NOMO-1 (cell line): ENCODE measurements around the gene SLC25A29.
"Not testable (repeated sequence)": the region's sequence is repeated elsewhere in the genome, so short reads cannot be mapped to it uniquely, and the experiment has no call there.

Source experiments
- DNase-seq, 2 experiments: peaks; one replicate each; lab custom pipeline; 2025; ENCODE audit not compliant: unreplicated experiment in 2 of 2; lab: John Stamatoyannopoulos, UW

Gene SLC25A29, protein sequence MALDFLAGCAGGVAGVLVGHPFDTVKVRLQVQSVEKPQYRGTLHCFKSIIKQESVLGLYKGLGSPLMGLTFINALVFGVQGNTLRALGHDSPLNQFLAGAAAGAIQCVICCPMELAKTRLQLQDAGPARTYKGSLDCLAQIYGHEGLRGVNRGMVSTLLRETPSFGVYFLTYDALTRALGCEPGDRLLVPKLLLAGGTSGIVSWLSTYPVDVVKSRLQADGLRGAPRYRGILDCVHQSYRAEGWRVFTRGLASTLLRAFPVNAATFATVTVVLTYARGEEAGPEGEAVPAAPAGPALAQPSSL

DNA sequence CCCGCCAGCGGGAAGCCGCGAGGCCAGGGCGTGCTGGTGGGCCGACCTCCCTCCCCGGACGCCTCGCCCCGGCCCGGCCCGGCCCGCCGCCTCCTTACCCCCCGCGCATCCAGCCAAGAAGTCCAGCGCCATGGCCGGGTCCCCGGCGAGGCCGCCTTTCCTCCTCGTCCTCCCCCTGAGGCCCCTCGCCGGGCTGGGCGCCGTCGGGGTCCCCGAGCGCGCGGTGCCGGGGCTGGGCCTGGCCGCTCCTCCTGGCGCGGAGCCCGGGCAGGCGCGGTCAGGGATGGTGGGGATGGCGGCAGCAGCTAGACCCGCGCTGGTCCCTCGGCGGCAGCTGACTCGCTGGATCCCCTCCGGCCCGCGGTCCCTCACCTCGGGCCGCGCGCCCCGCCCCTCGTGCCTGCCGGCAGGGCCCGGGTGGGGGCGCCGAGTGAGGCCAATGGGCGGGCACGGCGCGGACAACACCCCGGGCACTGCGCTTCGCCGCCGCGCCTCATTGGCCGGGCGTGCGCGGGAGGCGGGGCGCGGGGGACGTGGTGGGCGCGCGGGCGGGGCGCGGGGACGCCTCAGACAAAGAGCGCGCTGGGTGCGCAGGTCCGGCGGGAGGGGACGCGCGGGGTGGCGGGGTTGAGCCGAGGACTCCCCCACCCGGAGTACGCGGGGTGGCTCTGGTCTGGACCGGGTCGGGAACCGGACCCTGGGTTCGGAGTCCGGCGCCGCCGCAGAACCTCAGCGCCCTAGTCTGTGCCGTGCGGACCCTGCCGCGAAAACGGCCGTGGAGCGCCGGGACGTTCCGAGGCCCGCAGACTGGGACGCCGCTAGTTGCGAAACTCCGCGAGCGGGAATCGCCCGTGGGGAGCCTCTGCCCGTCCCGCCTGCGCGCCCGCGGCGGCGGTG, at the start of gene SLC25A29:
TSS of gene SLC25A29 (minus strand) at position 344 of the 897 bp plus-strand sequence. CDS start at position 132, 212 bp downstream.
- peak; percentile 87 to 95 for DNase-seq

DNA sequence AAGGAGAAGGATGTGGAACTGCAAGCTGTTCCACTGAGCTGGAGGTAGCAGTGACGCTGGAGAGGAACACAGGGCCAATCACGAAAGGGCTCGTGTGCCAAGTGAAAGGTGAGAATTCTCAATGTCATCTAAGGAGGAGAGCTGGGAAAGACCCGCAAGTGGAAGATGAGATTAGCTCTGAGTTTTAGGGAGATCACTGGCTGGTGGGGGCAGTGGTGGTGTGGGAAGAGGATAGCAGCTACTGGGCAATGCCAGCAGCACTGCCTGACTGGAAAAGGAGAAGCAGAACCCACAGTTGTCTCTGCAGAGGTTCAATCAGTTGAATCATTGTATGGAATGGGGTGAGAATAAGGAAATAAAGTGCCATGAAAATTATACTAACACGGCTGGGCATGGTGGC, 44.7 kb upstream of the SLC25A29 start:
- peak in 1 of 2 experiments; percentile 20 for DNase-seq

DNA sequence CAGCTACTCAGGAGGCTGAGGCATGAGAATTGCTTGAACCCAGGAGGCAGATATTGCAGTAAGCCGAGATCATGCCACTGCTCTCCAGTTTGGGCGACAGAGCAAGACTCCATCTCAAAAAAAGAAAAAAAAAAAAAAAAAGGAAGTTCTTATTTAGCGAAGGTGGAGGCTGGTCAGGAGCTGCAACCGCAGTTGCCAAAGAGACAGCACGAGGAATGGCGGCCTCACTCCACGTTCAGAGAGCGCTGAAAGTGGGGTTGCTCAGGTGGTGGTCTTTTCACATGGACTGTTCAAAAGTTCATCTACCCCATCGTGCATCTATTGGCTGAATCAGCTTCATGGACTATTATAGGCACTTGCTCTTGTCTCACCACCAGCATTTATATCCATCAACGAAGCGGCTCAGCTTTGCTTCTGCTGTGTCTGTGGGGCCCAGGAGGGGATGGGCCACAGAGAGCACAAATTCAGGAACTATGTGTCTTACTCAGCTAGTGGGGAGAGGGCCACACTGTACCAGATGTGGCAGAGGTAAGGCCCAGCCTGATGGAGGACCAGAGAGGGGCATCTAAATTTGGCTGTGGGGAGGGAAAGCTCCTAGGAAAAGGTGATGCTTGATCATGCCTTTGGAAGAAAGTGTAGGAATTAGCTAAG, 44.2 kb upstream of the SLC25A29 start:
- DNase-seq, result peak; percentile 82 to 85

DNA sequence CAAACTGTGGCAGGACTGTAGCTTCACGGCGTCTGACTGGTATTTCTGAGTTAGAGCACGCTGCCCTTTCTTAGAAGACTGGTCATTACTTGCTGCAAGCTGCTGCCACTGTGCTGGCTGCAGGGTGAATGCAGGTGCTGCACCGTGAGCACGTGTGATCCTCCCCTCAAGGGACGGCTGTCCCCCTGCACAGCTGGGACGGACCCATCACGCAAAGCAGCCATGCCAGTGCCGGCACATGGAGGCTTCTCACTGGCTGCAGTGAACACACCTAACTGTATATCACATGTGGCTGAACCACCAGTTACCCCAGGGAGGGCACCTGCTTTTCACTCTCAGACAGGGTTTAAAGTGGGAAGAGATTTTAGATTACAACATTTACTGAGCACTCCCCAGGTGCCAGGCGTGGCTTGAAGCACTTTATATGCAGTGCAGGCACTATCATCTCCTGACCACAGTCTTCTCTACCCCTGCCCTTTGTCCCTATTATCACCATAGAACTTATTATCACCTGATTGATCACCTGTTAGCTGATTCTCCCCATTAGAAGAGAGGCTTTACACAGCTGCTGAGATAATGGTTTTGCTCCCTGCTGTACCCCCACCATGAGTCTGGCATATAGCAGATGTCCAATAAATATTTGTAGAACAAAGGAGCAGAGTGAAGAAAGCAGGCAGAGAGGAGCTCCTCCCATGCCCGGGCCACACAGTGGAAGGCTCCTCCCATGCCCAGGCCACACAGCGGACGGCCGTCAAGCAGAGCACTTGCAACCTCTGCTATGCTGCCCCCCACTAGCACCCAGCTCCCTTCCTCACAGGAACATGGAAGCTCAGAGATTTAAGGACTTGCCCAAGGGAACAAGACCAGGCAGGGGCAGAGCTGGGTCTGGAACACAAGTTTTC, 42.8 kb upstream of the SLC25A29 start:
- DNase-seq, result no peak

DNA sequence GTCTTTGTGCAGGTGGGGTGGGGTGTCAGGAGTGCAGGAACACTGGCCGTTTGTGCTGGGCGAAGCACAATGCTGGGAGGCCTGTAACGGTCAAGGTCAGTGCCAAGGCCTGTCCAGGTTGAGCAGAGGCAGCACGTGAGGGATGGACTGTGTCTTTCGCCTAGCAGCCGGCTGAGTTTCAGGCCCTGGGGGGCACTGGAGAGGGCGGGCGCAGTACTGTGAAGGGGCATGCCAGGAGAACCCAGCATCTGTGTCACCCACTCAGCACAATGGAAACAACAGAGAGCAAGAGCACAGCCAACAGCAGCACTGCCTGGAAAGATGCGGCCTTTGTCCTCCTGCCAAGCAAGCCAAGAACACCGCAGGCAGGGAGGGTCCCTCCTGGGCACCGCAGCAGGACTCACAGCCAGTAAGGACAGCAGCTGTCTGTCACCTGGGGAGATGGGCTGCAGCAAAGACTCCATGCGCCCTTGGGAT, 42.0 kb upstream of the SLC25A29 start:
- DNase-seq, result no peak

DNA sequence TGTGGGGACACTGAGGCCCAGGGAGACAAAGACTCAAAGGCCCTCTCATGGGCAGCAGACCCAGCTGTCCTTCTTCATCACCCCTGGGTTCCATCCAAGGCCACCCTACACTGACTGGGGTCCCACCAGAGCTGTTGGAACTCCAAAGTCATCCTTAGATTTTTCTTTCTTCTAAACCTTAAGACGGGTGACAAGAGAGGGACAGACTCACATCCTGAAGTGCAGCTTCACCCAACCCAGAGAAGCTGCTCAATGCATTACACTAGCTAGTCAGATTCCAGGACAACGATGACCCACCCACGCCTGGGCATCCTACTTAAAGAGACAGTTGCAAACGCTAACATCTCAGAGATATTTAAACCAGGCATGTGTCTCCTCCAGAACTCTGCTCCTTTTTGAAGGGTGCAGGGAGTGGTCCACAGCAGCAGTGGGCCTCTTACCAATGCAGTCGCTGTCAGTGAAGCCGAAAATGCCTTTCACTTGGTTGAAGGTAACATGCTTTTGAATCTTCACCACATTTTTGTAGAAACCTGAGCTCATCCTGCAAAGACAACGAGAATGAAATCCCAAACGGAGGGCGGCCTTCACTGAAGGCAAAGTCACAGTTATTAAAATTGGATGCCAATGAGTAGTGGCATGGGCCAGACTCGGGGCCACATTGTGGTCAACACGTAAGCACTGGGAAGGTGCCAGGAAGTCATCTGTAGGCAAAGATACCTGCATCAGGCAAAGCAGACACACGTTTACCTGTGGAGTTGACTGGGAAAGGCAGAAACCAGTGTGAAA, 40.3 kb upstream of the SLC25A29 start:
- no peak for DNase-seq

DNA sequence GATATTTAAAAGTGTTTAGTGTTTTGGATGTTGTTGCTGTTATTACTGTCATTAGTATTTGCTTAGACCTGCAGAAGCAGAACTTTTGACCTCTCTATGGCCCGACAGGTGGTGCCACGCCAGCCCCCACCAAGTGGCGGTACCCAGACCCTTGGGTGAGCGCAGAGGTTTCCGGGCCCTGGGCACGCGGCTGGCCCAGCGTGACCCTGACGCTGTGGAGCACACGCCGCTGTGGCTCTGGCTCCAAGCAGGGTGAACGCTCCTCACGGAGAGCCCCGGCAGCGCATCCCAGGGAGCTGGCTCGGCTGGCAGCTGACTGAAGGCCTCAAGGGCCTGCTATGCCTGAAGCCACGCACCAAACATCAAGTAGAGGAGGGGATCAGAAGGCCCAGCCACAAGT, 39.5 kb upstream of the SLC25A29 start:
- no peak for DNase-seq

DNA sequence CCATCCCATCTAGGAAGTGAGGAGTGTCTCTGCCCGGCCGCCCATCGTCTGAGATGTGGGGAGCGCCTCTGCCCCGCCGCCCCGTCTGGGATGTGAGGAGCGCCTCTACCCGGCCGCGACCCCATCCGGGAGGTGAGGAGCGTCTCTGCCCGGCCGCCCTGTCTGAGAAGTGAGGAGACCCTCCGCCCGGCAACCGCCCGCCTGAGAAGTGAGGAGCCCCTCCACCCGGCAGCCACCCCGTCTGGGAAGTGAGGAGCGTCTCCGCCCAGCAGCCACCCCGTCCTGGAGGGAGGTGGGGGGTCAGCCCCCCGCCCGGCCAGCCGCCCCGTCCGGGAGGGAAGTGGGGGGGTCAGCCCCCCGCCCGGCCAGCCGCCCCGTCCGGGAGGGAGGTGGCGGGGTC, 38.4 kb upstream of the SLC25A29 start:
- DNase-seq, result not testable (repeated sequence)

DNA sequence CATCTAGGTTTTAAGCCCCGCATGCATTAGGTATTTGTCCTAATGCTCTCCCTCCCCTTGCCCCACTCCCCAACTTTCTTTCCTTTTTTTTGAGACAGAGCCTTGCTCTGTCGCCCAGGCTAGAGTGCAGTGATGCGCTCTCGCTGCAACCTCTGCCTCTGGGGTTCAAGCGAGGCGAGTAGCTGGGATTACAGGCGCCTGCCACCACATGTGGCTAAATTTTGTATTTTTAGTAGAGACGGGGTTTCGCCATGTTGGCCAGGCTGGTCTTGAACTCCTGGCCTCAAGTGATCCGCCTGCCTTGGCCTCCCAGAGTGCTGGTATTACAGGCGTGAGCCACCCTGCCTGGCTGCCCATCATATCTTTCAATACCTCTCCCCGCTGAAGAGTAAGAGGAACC, 36.6 kb upstream of the SLC25A29 start:
- not testable (repeated sequence) for DNase-seq

DNA sequence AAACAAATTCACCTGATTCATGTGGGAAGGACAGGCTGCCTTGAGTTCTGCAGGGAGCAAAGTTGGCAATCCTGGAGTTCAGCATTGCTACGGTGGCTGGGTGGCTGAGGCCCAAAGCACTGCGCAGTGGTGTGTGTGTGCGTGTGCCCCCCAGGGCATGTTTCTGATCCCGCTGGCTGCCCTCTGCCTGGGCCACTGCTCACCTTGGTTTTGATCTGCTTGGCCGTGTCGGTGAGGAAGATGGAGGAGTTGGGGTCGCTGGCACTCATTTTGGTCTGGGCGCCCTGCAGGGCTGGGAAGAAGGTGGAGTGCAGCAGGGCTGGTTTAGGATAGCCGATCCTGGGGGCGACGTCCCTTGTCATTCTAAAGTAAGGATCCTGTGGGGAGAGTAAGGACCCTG, 36.0 kb upstream of the SLC25A29 start:
- no peak for DNase-seq

DNA sequence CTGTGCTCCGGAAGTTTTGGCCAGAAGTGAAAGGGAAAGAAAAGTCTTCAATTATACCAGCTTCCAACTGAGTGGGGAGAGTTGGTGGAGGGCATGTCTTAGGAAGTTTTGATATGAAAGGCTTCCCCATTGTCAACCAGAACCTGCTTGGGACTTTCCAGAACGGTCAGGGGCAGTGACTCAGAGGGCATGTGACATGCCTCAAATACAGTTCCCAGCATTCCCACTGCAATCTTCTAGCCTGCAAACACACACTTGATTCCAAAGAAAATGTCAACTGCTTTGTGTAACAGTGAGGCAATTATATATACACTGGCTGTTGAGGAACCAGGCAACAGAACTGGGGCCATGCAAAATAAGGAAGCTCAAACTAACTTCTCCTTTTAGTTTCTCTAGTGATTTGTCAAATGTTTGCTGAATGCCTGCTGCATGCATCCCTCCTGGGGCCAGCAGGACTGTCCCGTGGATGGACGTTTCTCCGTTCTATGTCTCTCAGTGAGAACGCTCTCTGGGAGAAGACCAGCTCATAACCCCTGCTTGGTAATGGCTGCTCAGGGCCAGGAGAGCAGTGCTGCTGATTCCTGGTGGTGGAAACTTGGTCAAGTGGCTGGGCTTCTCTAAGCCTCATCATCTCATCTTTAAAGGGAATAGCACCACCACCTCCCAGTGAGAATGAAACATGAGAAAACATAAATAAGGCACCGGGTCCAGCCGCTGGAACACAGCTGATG, 35.2 kb upstream of the SLC25A29 start:
- DNase-seq, result peak; percentile 94 to 98

DNA sequence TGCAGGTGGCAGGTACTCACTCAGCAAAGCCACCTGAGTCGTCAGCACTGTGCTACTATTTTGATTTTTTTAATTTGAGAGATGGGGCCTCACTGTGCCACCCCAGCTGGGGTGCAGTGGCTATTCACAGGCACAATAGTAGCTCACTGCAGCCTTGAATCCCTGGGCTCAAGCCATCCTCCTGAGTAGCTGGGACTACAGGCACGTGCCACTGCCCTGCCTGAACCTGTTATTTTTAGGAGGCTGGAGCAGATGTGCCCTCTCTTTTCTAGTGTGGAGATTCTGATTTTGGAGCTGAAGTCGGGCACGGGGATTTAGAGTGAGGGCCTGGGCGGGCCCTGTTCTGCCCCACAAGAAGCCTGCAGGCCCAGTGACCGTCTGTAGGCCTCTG, 34.2 kb upstream of the SLC25A29 start:
- no peak for DNase-seq

DNA sequence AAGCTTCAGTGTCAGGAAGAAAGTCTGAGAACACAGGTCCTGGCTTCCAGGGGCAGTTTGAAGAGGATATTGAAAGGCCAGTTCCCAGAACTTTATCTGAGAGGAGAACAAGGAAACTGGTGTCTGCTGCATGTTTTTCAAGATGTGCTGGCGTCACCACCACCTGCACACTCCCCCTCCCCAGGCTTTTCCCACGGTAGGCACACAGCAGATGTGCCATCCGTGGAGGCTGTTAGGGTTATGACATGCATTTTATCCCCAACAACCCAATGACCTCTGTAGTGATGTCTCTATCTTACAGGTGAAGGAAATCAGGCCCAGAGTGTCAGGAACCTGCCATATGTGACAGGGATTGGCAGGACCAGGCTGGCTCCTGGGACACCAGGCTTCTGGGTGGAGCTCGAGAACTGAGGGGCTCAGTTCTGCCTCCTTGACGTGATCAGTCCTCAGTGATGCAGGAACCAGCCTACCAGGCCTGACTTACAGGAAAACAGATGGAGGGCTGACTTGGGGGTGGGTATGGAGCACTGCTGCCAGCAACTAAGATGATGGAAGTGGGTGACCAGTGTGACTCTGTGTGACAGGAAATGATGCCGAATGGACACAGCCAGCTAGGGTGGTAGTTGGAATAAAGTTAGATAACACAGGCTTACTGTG, 33.6 kb upstream of the SLC25A29 start:
- no peak for DNase-seq

DNA sequence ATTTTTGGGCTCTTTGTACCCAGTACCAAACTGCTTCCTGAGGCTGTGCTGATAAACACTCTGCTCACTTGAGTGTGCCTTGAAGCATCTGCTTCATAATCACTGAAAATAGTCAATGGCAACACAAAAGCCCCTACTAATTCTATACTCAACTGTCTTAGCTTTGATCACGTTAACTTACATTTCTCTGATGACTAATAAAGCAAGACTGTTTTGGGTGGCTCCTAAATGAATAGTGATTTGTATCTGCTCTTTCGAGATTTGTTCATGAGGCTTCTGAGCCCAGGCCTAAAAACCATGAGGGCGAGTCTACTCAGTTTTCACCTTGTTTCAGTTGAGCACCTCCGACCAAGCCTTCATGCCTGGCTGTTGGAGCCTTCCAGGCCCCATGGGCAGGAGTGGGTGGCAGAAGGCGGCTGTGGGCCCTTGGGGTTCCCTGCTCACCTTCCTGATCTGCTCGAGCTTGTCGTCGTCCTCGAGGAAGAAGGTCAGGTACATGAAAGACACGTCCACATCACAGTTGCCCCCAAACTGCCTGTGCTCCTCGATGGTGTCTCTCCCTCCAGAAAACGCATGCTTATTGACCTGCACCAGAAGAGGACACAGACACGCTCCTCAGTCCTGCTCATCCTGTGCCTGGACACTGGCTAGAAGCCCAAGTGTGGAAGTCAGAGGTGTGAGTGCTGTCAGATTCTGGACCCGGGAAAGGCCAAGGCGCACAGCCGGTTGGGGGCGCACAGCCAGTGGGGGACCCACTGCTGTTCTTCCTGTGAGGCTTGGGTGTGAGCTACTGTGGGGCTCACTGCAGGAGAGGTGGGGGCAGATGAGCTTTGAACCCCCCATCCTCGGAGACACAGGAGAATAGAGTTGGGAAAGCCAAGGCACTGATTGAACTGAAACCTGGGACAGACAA, 30.6 kb upstream of the SLC25A29 start:
- no peak for DNase-seq

DNA sequence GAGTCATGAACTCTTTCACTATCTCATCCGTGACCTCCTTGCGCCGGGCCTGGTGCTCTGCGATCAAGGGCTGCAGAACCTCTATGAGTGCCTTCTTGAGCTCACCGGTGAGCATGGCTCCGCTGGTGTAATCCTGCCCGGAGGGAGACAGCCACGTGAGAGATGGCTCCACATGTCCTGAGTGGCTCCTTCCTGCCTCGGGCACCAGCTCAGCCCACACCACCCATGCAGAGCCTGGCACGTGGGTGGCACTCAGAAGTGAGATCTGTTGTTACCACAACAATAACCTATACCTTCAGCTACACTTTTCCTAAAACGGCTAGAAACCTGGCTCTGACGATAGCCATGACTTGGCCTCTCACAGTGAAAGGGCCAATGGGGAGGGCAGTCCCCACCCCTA, 28.7 kb upstream of the SLC25A29 start:
- no peak for DNase-seq

DNA sequence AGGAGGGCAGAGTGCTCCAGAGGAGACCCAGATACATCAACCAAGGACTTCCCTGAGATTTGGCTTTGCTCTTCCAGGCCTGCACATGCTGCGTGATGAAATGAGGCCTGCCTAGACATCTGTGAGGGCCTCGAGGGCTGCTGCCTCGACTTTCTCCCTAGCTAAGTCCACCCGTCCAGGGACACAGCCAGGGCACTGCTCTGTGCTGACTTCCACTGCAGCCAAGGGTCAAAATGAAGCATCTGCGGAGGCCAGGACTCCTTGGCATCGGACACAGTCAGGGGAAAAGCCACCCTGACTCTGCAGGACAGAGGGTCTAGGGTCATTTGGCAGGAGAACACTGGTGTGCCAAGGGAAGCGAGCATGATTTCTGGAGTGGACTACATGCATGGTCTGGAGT, 27.6 kb upstream of the SLC25A29 start:
- DNase-seq, result no peak

DNA sequence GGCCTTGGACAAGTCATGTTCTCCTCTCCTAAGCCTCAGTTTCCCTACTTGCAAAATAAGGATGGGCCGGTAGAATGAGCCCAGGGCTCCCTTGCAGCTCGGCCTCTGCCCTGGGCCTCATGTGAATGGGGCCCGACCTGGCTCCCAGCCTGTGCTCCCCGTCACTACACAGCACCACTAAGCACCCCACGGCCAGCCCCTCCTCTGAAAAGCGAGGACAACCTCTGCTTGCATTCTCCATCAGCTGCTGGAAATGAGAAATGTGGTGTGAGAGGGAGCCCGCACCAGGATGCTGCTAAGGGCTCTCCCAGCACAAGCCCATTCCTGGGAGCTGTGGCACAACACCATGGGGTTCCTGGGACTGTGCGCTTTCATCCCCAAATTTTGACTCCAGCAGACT, 27.1 kb upstream of the SLC25A29 start:
- no peak for DNase-seq
